T-helper 22 cell (primary cell): ENCODE measurements around the gene RFTN1.

Experiments used
- DNase-seq: peaks from one replicate; pipeline ENCODE4 v3.0.0-alpha.2; 2020; ENCODE audit warnings: low read depth

The RFTN1 gene

GRCh38 chr3:16513141-16514020 lies at the start of gene RFTN1:
RFTN1 (minus strand) TSS chr3:16513699; CDS start chr3:16493869, 19,830 bp downstream.
- DNase-seq: peak; percentile 18

GRCh38 chr3:16559653-16560365 lies 46.3 kb upstream of the RFTN1 start:
- no peak for DNase-seq

- DNase-seq: no peak
Observed at GRCh38 chr3:16554126-16554525, 40.6 kb upstream of the RFTN1 start.

- no peak for DNase-seq
Observed at GRCh38 chr3:16552757-16553156, 39.3 kb upstream of the RFTN1 start.

GRCh38 chr3:16551342-16551976 lies 38.0 kb upstream of the RFTN1 start:
- DNase-seq: no peak

GRCh38 chr3:16550676-16551341 lies 37.3 kb upstream of the RFTN1 start:
- DNase-seq: peak; percentile 47

- no peak for DNase-seq
Observed at GRCh38 chr3:16550305-16550675, 36.8 kb upstream of the RFTN1 start.

- DNase-seq: no peak
Observed at GRCh38 chr3:16548721-16549120, 35.2 kb upstream of the RFTN1 start.

- DNase-seq: no peak
Observed at GRCh38 chr3:16547561-16548357, 34.3 kb upstream of the RFTN1 start.

GRCh38 chr3:16546186-16547010 lies 32.9 kb upstream of the RFTN1 start:
- DNase-seq: no peak

GRCh38 chr3:16545413-16546185 lies 32.1 kb upstream of the RFTN1 start:
- DNase-seq: no peak

GRCh38 chr3:16543242-16543864 lies 29.9 kb upstream of the RFTN1 start:
- no peak for DNase-seq

- no peak for DNase-seq
Observed at GRCh38 chr3:16538507-16538906, 25.0 kb upstream of the RFTN1 start.

- no peak for DNase-seq
Observed at GRCh38 chr3:16536996-16537395, 23.5 kb upstream of the RFTN1 start.

GRCh38 chr3:16536344-16536663 lies 22.8 kb upstream of the RFTN1 start:
- DNase-seq: no peak

GRCh38 chr3:16534640-16535262 lies 21.3 kb upstream of the RFTN1 start:
- DNase-seq: no peak

GRCh38 chr3:16533928-16534574 lies 20.6 kb upstream of the RFTN1 start:
- no peak for DNase-seq

- no peak for DNase-seq
Observed at GRCh38 chr3:16529264-16529663, 15.8 kb upstream of the RFTN1 start.
